GM12801 (cell line): ENCODE data around the gene CREB3L4.

Experiments used
- TF ChIP-seq, protein P1 (sequence below): IDR thresholded peaks from one replicate; pipeline ENCODE4 v1.5.1; 2011; ENCODE audit warnings: control low read depth; ENCODE audit not compliant: insufficient read length; ENCODE audit errors: extremely low read depth

Gene CREB3L4, protein sequence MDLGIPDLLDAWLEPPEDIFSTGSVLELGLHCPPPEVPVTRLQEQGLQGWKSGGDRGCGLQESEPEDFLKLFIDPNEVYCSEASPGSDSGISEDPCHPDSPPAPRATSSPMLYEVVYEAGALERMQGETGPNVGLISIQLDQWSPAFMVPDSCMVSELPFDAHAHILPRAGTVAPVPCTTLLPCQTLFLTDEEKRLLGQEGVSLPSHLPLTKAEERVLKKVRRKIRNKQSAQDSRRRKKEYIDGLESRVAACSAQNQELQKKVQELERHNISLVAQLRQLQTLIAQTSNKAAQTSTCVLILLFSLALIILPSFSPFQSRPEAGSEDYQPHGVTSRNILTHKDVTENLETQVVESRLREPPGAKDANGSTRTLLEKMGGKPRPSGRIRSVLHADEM

DNA sequence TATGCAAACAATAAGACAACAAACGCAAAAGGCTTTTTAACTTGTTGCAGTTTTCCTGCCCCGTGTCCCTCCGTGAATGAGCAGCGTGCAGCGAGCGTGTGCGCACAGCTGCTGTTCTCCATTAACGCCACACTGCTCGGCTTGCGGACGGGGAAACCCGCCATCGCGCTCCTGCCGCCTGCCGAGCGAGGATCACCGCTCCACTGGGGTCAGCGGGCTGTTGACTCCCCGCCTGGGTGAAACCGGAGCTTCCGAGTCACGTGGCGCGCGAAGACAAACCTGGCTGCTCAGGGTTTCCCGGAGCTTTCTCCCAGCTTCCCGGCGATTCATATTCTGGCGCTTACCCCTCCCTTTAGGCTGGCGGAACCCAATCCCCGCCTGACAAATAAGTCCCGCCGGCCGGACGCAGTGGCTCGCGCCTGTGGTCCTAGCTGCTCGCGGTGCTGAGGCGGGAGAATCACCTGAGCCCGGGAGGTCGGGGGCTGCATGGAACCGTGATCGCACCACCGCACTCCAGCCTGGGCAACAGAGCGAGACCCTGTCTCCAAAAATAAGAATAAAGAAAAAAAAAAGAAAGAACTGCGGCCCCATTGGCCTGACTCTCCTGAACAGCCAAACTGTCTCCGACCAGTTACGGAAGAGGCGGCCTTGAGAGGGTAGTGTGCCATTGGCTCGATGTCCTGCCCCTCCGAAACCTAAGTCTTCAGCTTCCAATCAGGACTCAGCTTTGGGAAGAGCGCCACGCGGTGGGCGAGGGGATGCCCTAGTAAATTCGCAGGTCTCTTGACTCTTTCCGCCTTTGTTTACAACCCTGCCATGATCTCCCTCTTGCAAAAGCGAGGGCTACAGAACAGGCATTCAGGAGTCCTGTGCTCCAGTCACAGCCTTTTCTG is at the start of gene CREB3L4:
CREB3L4 (plus strand) TSS at position 796 of the 893 bp plus-strand sequence. CDS start 624 bp downstream, outside the sequence.
- TF ChIP-seq, protein P1, sequence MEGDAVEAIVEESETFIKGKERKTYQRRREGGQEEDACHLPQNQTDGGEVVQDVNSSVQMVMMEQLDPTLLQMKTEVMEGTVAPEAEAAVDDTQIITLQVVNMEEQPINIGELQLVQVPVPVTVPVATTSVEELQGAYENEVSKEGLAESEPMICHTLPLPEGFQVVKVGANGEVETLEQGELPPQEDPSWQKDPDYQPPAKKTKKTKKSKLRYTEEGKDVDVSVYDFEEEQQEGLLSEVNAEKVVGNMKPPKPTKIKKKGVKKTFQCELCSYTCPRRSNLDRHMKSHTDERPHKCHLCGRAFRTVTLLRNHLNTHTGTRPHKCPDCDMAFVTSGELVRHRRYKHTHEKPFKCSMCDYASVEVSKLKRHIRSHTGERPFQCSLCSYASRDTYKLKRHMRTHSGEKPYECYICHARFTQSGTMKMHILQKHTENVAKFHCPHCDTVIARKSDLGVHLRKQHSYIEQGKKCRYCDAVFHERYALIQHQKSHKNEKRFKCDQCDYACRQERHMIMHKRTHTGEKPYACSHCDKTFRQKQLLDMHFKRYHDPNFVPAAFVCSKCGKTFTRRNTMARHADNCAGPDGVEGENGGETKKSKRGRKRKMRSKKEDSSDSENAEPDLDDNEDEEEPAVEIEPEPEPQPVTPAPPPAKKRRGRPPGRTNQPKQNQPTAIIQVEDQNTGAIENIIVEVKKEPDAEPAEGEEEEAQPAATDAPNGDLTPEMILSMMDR: no peak

DNA sequence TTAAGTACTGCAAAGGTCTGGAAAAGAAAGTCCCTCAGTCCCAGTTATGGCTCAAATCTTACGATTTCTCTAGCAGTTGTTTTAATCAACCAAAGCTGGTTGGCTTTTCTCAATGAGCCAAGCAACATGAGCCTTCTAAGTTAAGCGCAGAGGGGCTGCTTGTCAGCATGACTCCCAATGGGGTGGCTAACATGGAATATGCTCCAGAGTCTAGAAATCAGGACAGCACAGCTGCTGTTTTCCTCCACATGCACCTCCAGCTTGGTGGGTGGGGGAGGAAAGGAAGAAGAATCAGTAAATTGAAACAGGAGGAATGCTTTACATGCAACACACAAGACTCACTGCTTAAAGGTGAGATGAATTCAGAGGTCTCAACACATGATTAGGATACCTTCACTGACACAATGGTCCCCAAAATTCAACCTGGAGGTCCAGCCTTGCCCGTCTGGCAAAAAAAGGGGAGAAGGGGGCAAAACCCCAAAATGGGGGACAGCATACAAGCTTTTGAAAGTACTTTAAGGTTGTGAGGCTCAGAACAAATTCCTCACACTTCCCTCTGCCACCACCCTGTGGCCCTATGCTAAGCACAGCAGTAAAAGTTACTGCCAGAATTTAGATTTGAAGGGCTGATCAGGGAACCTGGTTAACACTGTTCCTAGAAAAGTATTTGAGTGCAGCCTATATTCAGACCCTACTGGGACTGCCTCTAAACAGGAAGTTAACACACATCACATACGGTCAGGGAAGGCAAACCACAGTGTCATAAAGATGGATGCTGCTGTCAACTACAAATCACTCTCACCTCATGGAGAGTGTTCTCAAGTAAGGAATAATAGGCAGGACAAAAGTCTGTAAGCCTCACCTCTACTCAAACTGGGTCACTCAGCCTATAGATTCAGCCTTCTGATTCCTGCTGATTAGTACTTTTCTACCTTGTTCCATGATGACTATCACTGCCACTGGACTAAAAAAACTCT is 47.5 kb upstream of the CREB3L4 start:
- TF ChIP-seq, protein P1: no peak

DNA sequence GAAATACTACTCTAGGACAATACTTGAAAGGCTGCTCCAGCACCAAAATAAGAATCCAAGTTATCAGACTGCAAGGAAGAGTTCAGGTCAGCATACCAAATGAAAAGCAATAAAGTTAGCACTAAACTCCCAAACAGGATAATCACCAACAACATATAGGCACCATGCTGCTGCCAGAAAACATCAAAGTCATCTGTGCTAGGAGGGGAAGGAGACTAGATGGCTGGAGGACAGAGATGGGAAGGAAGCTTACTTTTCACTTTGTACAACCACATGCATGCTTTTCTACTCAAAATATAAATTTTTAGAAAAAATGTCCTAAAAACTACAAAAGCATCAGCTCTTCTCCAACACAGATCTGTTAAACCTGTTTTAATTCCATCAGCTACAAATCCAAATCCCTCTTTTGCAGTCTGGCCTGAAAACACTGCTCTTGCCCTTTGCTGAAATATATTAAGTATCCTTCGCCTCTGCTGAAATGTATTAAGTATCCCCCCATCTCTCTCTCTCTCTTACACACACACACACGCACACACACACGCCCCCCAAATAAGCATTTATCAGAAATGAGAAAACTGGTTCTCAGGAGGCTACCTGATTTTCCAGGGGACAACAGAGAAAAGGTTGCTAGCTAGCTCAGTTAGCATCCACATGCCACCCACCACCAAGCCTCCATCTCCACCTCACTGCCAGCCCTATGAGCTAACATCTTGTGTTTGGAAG is 46.5 kb upstream of the CREB3L4 start:
- TF ChIP-seq, protein P1: no peak

DNA sequence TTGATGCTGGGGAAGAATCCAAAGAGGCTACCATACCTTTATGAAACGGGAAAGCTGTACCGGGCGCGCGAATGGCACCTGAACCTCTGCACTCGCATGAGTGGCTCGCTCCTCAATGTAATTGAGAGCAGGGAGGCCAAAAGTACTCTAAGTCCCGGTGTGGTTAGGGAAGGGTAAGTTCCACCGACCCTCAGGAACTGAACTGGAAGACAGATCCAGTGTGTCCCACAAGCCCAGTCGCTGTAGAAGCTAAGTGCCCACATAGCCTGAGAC is 46.0 kb upstream of the CREB3L4 start:
- TF ChIP-seq, protein P1: no peak

DNA sequence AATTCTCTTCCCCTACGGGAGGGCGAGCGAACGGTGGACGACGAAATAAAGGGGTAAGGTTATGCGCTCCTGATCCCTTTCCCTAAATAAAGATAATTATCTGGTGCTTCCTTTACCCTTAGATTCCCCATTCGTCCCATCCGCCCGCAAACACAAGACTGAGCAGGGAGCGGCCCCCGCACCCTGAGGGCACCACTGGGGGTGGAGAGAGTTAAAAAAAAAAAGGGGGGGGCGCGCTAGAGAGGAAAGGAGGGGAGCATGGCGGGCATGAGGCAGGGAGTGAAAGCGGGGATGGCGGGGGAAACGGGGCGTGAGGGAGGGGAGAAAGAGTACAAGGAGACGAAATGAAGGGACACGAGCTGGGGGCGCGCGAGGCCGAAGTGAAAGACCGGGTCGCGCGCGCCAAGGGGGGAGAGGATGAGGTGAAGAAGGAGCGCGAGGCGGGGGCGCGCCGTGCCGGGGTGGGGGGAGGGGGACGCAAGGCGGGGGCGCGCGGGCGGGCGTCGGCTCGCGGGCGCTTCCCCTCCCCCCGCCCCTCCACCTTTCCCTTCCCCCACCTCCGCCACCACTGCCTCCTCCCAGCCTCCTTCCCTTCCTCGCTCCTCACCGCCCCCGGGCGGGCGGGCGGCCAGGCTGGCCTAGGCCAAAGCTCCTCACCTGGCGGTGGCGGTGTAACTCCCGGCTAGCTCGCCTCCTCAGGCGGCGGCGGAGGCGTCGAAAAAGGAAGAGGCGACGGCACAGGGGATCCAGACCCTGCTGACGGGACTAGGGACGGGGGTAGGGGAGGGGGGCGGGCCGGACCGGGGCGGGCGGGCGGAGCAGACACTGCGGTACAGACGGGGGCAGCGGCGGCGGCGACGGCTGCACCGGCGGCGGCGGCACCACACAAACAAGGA is 45.4 kb upstream of the CREB3L4 start:
- TF ChIP-seq, protein P1: no peak
